Stimulated activated CD8-positive, alpha-beta memory T cell treated with anti-CD3 and anti-CD28 coated beads, Interleukin-7, amount 100 ng/mL, for 1 hour (primary cell): Measurements from ENCODE around the gene NUDT4B.
"Not testable (repeated sequence)": the region's sequence is repeated elsewhere in the genome, so short reads cannot be mapped to it uniquely, and the experiment has no call there.

Experiments used
- DNase-seq, 2 donors: peaks; one replicate each; pipeline ENCODE4 v3.0.0-alpha.2; 2020; ENCODE audit warnings: low read depth in 2 of 2

The NUDT4B gene

GRCh38 chr1:148735538-148735937 is 13.0 kb upstream of the NUDT4B start:
- DNase-seq = not testable (repeated sequence)

- not testable (repeated sequence) for DNase-seq
These were observed 9.9 kb upstream of the NUDT4B start for GRCh38 chr1:148738667-148739066.

- DNase-seq = not testable (repeated sequence)
These were observed 5.4 kb upstream of the NUDT4B start for GRCh38 chr1:148743200-148743599.

GRCh38 chr1:148743726-148744720 is 4.6 kb upstream of the NUDT4B start:
- not testable (repeated sequence) for DNase-seq

- not testable (repeated sequence) for DNase-seq
These were observed 734 bp downstream of the NUDT4B start for GRCh38 chr1:148749335-148749681.

GRCh38 chr1:148756231-148756630 is 7.7 kb downstream of the NUDT4B start:
- DNase-seq = not testable (repeated sequence)

- not testable (repeated sequence) for DNase-seq
These were observed 8.9 kb downstream of the NUDT4B start for GRCh38 chr1:148757446-148757845.

- not testable (repeated sequence) for DNase-seq
These were observed 9.8 kb downstream of the NUDT4B start for GRCh38 chr1:148758412-148758811.

- not testable (repeated sequence) for DNase-seq
These were observed 10.4 kb downstream of the NUDT4B start for GRCh38 chr1:148758925-148759324.

GRCh38 chr1:148759749-148760148 is 11.2 kb downstream of the NUDT4B start:
- not testable (repeated sequence) for DNase-seq

- DNase-seq = not testable (repeated sequence)
These were observed 11.6 kb downstream of the NUDT4B start for GRCh38 chr1:148760206-148760605.

GRCh38 chr1:148761360-148761759 is 12.8 kb downstream of the NUDT4B start:
- not testable (repeated sequence) for DNase-seq

- DNase-seq = not testable (repeated sequence)
These were observed 16.9 kb downstream of the NUDT4B start for GRCh38 chr1:148765238-148766019.

- DNase-seq = not testable (repeated sequence)
These were observed 20.0 kb downstream of the NUDT4B start for GRCh38 chr1:148768541-148768940.

GRCh38 chr1:148769495-148769894 is 20.9 kb downstream of the NUDT4B start:
- DNase-seq = not testable (repeated sequence)

GRCh38 chr1:148773690-148774089 is 25.1 kb downstream of the NUDT4B start:
- not testable (repeated sequence) for DNase-seq

GRCh38 chr1:148774102-148774501 is 25.5 kb downstream of the NUDT4B start:
- not testable (repeated sequence) for DNase-seq

- not testable (repeated sequence) for DNase-seq
These were observed 26.7 kb downstream of the NUDT4B start for GRCh38 chr1:148775263-148775662.

- DNase-seq = not testable (repeated sequence)
These were observed 29.1 kb downstream of the NUDT4B start for GRCh38 chr1:148777649-148778048.

GRCh38 chr1:148780404-148780803 is 31.8 kb downstream of the NUDT4B start:
- DNase-seq = not testable (repeated sequence)

- not testable (repeated sequence) for DNase-seq
These were observed 43.0 kb downstream of the NUDT4B start for GRCh38 chr1:148791543-148792099.
